ENCODE measurements around the gene CNTNAP2. TPM values are rescaled to one million over a fixed set of nuclear protein-coding genes. Genes with fewer than 3 reads are reported as not detected.

Gene CNTNAP2
- total and polyA plus RNA-seq, 2 of the 8 experiments (the other 6 are each of a cell fraction or from before 2014, with no cell fraction given): 27.9 to 71.0 TPM

- Histone ChIP-seq H2BK12ac (ENCODE audit: low read depth, low read length) (no peak overlapping the region), H3K56ac (replicated peaks; ENCODE audit: insufficient read length, low read depth, low read length) (no peak overlapping the region), H3K36me3 (ENCODE audit: control insufficient read depth in 2 of 4, insufficient read depth in 4 of 4, low read length in 3 of 4) (no peaks in the 10 kb centered on the region), H2AFZ (ENCODE audit: low read length) (no peak overlapping the region), H3K4me1 (replicated peaks in 1 of 4; ENCODE audit: control insufficient read depth in 3 of 4, insufficient read depth in 4 of 4, low read length in 3 of 4) (peaks cover 11 to 32% (median 23%) of the 10 kb centered on the region in 4 experiments), H3K27ac (ENCODE audit: low read depth, low read length) (no peak overlapping the region), H2BK20ac (ENCODE audit: low read length) (no peak overlapping the region), H2BK15ac (ENCODE audit: low read length) (no peak overlapping the region), H3K18ac (ENCODE audit: extremely low read depth, low read length) (no peak overlapping the region), H4K20me1 (replicated peaks in 1 of 2; ENCODE audit: control insufficient read depth in 1 of 2, insufficient read depth in 2 of 2, low read length in 2 of 2) (no peaks in the 10 kb centered on the region), H3K14ac (ENCODE audit: insufficient read length) (no peak overlapping the region), H3K27me3 (replicated peaks in 1 of 4; ENCODE audit: control insufficient read depth in 3 of 4, extremely low read depth in 1 of 4, insufficient read depth in 3 of 4, low read length in 3 of 4) (no peaks in the 10 kb centered on the region), H4K91ac (replicated peaks; ENCODE audit: insufficient read length, low read length) (no peak overlapping the region), H3K4me2 (ENCODE audit: insufficient read depth in 1 of 2, low read depth in 2 of 2, low read length in 2 of 2) (no peak overlapping the region), H4K8ac (ENCODE audit: extremely low read depth, insufficient read depth, low read length) (no peak overlapping the region), H3K9me3 (ENCODE audit: insufficient read depth in 2 of 2, low read depth in 1 of 2, low read length in 1 of 2) (no peaks in the 10 kb centered on the region), H3K4ac (replicated peaks; ENCODE audit: insufficient read length, low read depth, low read length) (no peak overlapping the region), H2BK120ac (replicated peaks; ENCODE audit: low read depth, low read length) (no peak overlapping the region), H3K79me2 (ENCODE audit: control insufficient read depth in 1 of 2, insufficient read depth in 2 of 2, low read length in 2 of 2) (no peaks in the 10 kb centered on the region; a peak in 1 of 4 replicates), H2AK5ac (ENCODE audit: low read depth, low read length) (no peak overlapping the region), H3K4me3 (ENCODE audit: extremely low read depth in 1 of 4, insufficient read depth in 2 of 4, low read depth in 3 of 4, low read length in 4 of 4) (no peak overlapping the region), H2BK5ac (ENCODE audit: low read depth, low read length) (no peak overlapping the region), H4K5ac (ENCODE audit: insufficient read length, low read depth, low read length) (no peak overlapping the region), H3K9ac (replicated peaks in 1 of 4; ENCODE audit: extremely low read depth in 1 of 4, low read depth in 3 of 4, low read length in 3 of 4) (no peak overlapping the region), H3K23ac (ENCODE audit: insufficient read length) (no peak overlapping the region), H3K79me1 (ENCODE audit: low read depth, low read length) (no peaks in the 10 kb centered on the region; the same call in none of the 2 replicates), H3K23me2 (ENCODE audit: low read depth, low read length) (no peaks in the 10 kb centered on the region)
- 88% methylated on average over 12 of the region's 14 CpGs; no CpG with 5 or more reads in 1 of the 2 experiments for WGBS, 2 experiments (ENCODE audit: extremely low coverage in 1 of 2, insufficient coverage in 1 of 2, insufficient read length in 1 of 2, insufficient replicate concordance in 2 of 2, low coverage in 1 of 2, low lambda C conversion rate in 2 of 2, missing lambda C conversion rate in 1 of 2)
- no peak for FAIRE-seq
- ChIA-PET POLR2A (ENCODE audit: partially characterized antibody) (no interaction called here), CTCF (ENCODE audit: partially characterized antibody) (interaction anchor here (0.8 kb wide), 1 partner anchor 11 kb away, joined by 3 read pairs; no protein-coding TSS in a partner anchor)
- no peak for DNase-seq (ENCODE audit: low read depth in 1 of 2, low spot score in 2 of 2)
- TF ChIP-seq CEBPB (IDR thresholded peaks at IDR 0.05; ENCODE audit: low read depth, low read length) (no peak), YY1 (IDR thresholded peaks at IDR 0.05; ENCODE audit: low read depth, low read length) (no peak), SIRT6 (IDR thresholded peaks at IDR 0.05; ENCODE audit: low read length) (no peak), PHF8 (conservative IDR thresholded peaks at IDR 0.05; ENCODE audit: low read depth, low read length) (no peak), JUN (IDR thresholded peaks at IDR 0.05; ENCODE audit: low read depth, low read length) (no peak), RAD21 (IDR thresholded peaks at IDR 0.05 in 1 of 2, conservative IDR thresholded peaks at IDR 0.05 in 1 of 2; ENCODE audit: low read depth in 2 of 2, low read length in 2 of 2) (no peak), FOSL1 (IDR thresholded peaks at IDR 0.05; ENCODE audit: insufficient read depth, low read depth, low read length) (no peak), MAX (IDR thresholded peaks at IDR 0.05) (no peak), EZH2 (IDR thresholded peaks at IDR 0.05; ENCODE audit: low read depth, low read length, severe bottlenecking) (no peak), KDM4A (IDR thresholded peaks at IDR 0.05; ENCODE audit: low read depth, low read length, severe bottlenecking) (no peak), TAF1 (IDR thresholded peaks at IDR 0.05; ENCODE audit: low read depth, low read length) (no peak), GTF2F1 (IDR thresholded peaks at IDR 0.05; ENCODE audit: borderline replicate concordance, low read depth, low read length) (no peak), RFX5 (IDR thresholded peaks at IDR 0.05; ENCODE audit: borderline replicate concordance, low read depth, low read length) (no peak), SAP30 (IDR thresholded peaks at IDR 0.05; ENCODE audit: insufficient read depth, insufficient replicate concordance, low read length) (no peak)
Observed at GRCh38 chr7:148400101-148400500, 2283.5 kb downstream of the CNTNAP2 start.
